Skeletal muscle tissue (tissue), 4 donors: ENCODE results near the gene MEOX1. TPM values are rescaled to one million over a fixed set of nuclear protein-coding genes. Genes with fewer than 3 reads are reported as not detected.

Experiments used
- H3K27ac ChIP-seq: one replicate; pipeline ENCODE4 v1.7.0; 2013; ENCODE audit warnings: mild to moderate bottlenecking, low read depth, low read length, inconsistent platforms
- H3K27me3 ChIP-seq, 3 donors: one replicate each; pipeline ENCODE4 v1.7.0; 2013; ENCODE audit warnings: low read length in 3 of 3; ENCODE audit not compliant: control insufficient read depth in 3 of 3, insufficient read depth in 3 of 3
- H3K36me3 ChIP-seq, 3 donors: one replicate each; pipeline ENCODE4 v1.7.0; 2013; ENCODE audit warnings: low read length in 3 of 3; ENCODE audit not compliant: control insufficient read depth in 3 of 3, insufficient read depth in 3 of 3
- H3K4me1 ChIP-seq, 3 donors: one replicate each; pipeline ENCODE4 v1.7.0; 2013; ENCODE audit warnings: low read length in 3 of 3, mild to moderate bottlenecking in 3 of 3; ENCODE audit not compliant: control insufficient read depth in 3 of 3, insufficient read depth in 3 of 3
- H3K4me3 ChIP-seq, 3 donors: one replicate each; pipeline ENCODE4 v1.7.0; 2013; ENCODE audit warnings: low read length in 3 of 3
- H3K9ac ChIP-seq, 3 donors: one replicate each; pipeline ENCODE4 v1.7.0; 2013; ENCODE audit warnings: low read length in 3 of 3, mild to moderate bottlenecking in 3 of 3, moderate library complexity in 2 of 3, low read depth in 1 of 3
- H3K9me3 ChIP-seq, 3 donors: one replicate each; pipeline ENCODE4 v1.7.0; 2013; ENCODE audit warnings: low read length in 3 of 3; ENCODE audit not compliant: control insufficient read depth in 3 of 3
- total RNA-seq: library from RNA; depleted of rRNA; stranded (reverse); fragments of >200 nt; gene quantifications from one replicate; pipeline ENCODE4 v1.2.3, GENCODE V29; 2014
- donor health status: Osteomylitis.

MEOX1 gene
- total RNA-seq, 1 donor from 2014 or later: 12.5 TPM

- peak overlapping the region in 1 of 3 donors; percentile 0 for H3K9ac ChIP-seq
- H3K4me1 ChIP-seq: peaks cover 2 to 13% (median 12%) of the 10 kb centered on the region in 3 donors
- H3K9me3 ChIP-seq: no peaks in the 10 kb centered on the region
- no peaks in the 10 kb centered on the region for H3K36me3 ChIP-seq
- no peak overlapping the region for H3K4me3 ChIP-seq
- H3K27ac ChIP-seq: no peak overlapping the region
- H3K27me3 ChIP-seq: no peaks in the 10 kb centered on the region
These were observed 8.9 kb upstream of the MEOX1 start for GRCh38 chr17:43670645-43671030.

- no peak overlapping the region for H3K9ac ChIP-seq
- H3K36me3 ChIP-seq: no peaks in the 10 kb centered on the region
- H3K27ac ChIP-seq: no peak overlapping the region
- H3K4me3 ChIP-seq: no peak overlapping the region
- H3K9me3 ChIP-seq: no peaks in the 10 kb centered on the region
- no peaks in the 10 kb centered on the region for H3K27me3 ChIP-seq
- peaks cover 2 to 15% (median 13%) of the 10 kb centered on the region in 3 donors for H3K4me1 ChIP-seq
These were observed 8.4 kb upstream of the MEOX1 start for GRCh38 chr17:43669971-43670644.

GRCh38 chr17:43667947-43668348 is 6.2 kb upstream of the MEOX1 start:
- Histone ChIP-seq H3K4me1 (peaks cover 4 to 18% (median 12%) of the 10 kb centered on the region in 3 donors), H3K9me3 (no peaks in the 10 kb centered on the region), H3K36me3 (no peaks in the 10 kb centered on the region), H3K27ac (no peak overlapping the region), H3K9ac (no peak overlapping the region), H3K4me3 (no peak overlapping the region), H3K27me3 (no peaks in the 10 kb centered on the region)

GRCh38 chr17:43667506-43667905 is 5.8 kb upstream of the MEOX1 start:
- Histone ChIP-seq H3K27ac (no peak overlapping the region), H3K4me1 (peaks cover 8 to 22% (median 16%) of the 10 kb centered on the region in 3 donors), H3K27me3 (no peaks in the 10 kb centered on the region), H3K9me3 (no peaks in the 10 kb centered on the region), H3K4me3 (no peak overlapping the region), H3K36me3 (no peaks in the 10 kb centered on the region), H3K9ac (no peak overlapping the region)

- Histone ChIP-seq H3K27ac (no peak overlapping the region), H3K4me3 (no peak overlapping the region), H3K36me3 (no peaks in the 10 kb centered on the region), H3K4me1 (peaks cover 17 to 29% (median 26%) of the 10 kb centered on the region in 3 donors), H3K27me3 (peaks cover 0 to 2% (median 0%) of the 10 kb centered on the region in 3 donors), H3K9me3 (no peaks in the 10 kb centered on the region), H3K9ac (no peak overlapping the region)
These were observed 4.2 kb upstream of the MEOX1 start for GRCh38 chr17:43665937-43666236.

GRCh38 chr17:43665084-43665936 is 3.6 kb upstream of the MEOX1 start:
- Histone ChIP-seq H3K4me3 (no peak overlapping the region), H3K4me1 (peaks cover 17 to 27% (median 24%) of the 10 kb centered on the region in 3 donors), H3K9me3 (no peaks in the 10 kb centered on the region), H3K9ac (peak overlapping the region in 1 of 3 donors; percentile 50), H3K27me3 (peaks cover 0 to 2% (median 0%) of the 10 kb centered on the region in 3 donors), H3K36me3 (no peaks in the 10 kb centered on the region), H3K27ac (peak overlapping the region; percentile 19)

- Histone ChIP-seq H3K4me3 (no peak overlapping the region), H3K9ac (no peak overlapping the region), H3K27ac (no peak overlapping the region), H3K36me3 (no peaks in the 10 kb centered on the region), H3K9me3 (no peaks in the 10 kb centered on the region), H3K4me1 (peaks cover 17 to 27% (median 24%) of the 10 kb centered on the region in 3 donors), H3K27me3 (peaks cover 0 to 2% (median 0%) of the 10 kb centered on the region in 3 donors)
These were observed 2.4 kb upstream of the MEOX1 start for GRCh38 chr17:43664096-43664495.

- Histone ChIP-seq H3K9ac (no peak overlapping the region), H3K4me3 (no peak overlapping the region), H3K9me3 (no peaks in the 10 kb centered on the region), H3K27me3 (peaks cover 0 to 2% (median 0%) of the 10 kb centered on the region in 3 donors), H3K36me3 (no peaks in the 10 kb centered on the region), H3K4me1 (peaks cover 21 to 27% (median 24%) of the 10 kb centered on the region in 3 donors), H3K27ac (no peak overlapping the region)
These were observed 1.7 kb upstream of the MEOX1 start for GRCh38 chr17:43663383-43663782.

GRCh38 chr17:43662413-43663141 is 855 bp upstream of the MEOX1 start:
- peak overlapping the region; percentile 25 for H3K27ac ChIP-seq
- peaks cover 21 to 27% (median 24%) of the 10 kb centered on the region in 3 donors for H3K4me1 ChIP-seq
- no peaks in the 10 kb centered on the region for H3K36me3 ChIP-seq
- H3K27me3 ChIP-seq: peaks cover 0 to 2% (median 0%) of the 10 kb centered on the region in 3 donors
- peak overlapping the region in 1 of 3 donors; percentile 22 for H3K4me3 ChIP-seq
- no peaks in the 10 kb centered on the region for H3K9me3 ChIP-seq
- H3K9ac ChIP-seq: no peak overlapping the region
